ENCODE data around the gene RAD51B. TPM values are rescaled to one million over a fixed set of nuclear protein-coding genes. Genes with fewer than 3 reads are reported as not detected.

RAD51B gene
- total and polyA plus RNA-seq, 2 of the 13 experiments (the other 11 are each of a cell fraction or from before 2014, with no cell fraction given), result 7.0 to 9.5 TPM

GRCh38 chr14:68127166-68127565, 307.6 kb downstream of the RAD51B start:
- CTCF ChIA-PET (ENCODE audit: low intra/inter-chr PET ratio, low total read pairs), result no interaction called here
- Histone ChIP-seq H3K4me1 (ENCODE audit: insufficient read depth, low read length) (peaks cover 8% of the 10 kb centered on the region), H3K9me3 (ENCODE audit: low read length) (no peaks in the 10 kb centered on the region), H3K9ac (ENCODE audit: insufficient read depth, low read depth, low read length) (no peak overlapping the region), H3K36me3 (replicated peaks in 1 of 2; ENCODE audit: control insufficient read depth in 1 of 2, insufficient read depth in 2 of 2, low read length in 2 of 2) (no peaks in the 10 kb centered on the region), H3K4me3 (replicated peaks in 1 of 3; ENCODE audit: insufficient read depth in 1 of 3, low read depth in 2 of 3, low read length in 3 of 3) (no peak overlapping the region), H4K20me1 (ENCODE audit: insufficient read depth, low read length) (no peaks in the 10 kb centered on the region), H2AFZ (ENCODE audit: low read length) (no peak overlapping the region), H3K27me3 (ENCODE audit: control insufficient read depth in 1 of 2, insufficient read depth in 2 of 2, low read length in 2 of 2) (no peaks in the 10 kb centered on the region), H3K27ac (ENCODE audit: extremely low read length, insufficient read depth, low read length) (no peak overlapping the region), H3K79me2 (ENCODE audit: insufficient read depth, low read length) (no peaks in the 10 kb centered on the region), H3K4me2 (ENCODE audit: low read depth, low read length) (no peak overlapping the region)
- intact Hi-C loops (cut with micrococcal nuclease; ENCODE audit: unreplicated experiment), result no loop called here
- BruUV-seq (replicated peaks), result no TSS peak
- POLR2A ChIA-PET, result no interaction called here
- DNase-seq (ENCODE audit: low spot score) (no peak), FAIRE-seq (no peak), ATAC-seq (no peak)
- 62% methylated on average over 2 of the region's 2 CpGs for WGBS (ENCODE audit: low lambda C conversion rate)
- in situ Hi-C loops (cut with HindIII; ENCODE audit: extremely low pct_ligation_motif_present, low pct_unique_long_range_greater_than_20kb), result no loop called here
- TF ChIP-seq, protein P1, sequence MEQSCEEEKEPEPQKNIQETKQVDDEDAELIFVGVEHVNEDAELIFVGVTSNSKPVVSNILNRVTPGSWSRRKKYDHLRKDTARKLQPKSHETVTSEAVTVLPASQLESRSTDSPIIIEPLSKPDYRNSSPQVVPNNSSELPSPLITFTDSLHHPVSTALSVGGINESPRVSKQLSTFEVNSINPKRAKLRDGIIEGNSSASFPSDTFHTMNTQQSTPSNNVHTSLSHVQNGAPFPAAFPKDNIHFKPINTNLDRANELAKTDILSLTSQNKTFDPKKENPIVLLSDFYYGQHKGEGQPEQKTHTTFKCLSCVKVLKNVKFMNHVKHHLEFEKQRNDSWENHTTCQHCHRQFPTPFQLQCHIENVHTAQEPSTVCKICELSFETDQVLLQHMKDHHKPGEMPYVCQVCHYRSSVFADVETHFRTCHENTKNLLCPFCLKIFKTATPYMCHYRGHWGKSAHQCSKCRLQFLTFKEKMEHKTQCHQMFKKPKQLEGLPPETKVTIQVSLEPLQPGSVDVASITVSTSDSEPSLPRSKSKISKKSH (CRISPR knock-in tag; IDR thresholded peaks at IDR 0.05; ENCODE audit: borderline replicate concordance), result no peak
- TF ChIP-seq, protein P2, sequence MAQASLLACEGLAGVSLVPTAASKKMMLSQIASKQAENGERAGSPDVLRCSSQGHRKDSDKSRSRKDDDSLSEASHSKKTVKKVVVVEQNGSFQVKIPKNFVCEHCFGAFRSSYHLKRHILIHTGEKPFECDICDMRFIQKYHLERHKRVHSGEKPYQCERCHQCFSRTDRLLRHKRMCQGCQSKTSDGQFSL (CRISPR knock-in tag; IDR thresholded peaks at IDR 0.05), result no peak
- TF ChIP-seq KIAA2018 (CRISPR knock-in tag; IDR thresholded peaks at IDR 0.05; ENCODE audit: borderline replicate concordance), result no peak
- TF ChIP-seq ZNF564 (CRISPR knock-in tag; IDR thresholded peaks at IDR 0.05), result no peak
- no peak for TF ChIP-seq SMAD3 (CRISPR knock-in tag; IDR thresholded peaks at IDR 0.05)
- TF ChIP-seq ZNF816 (CRISPR knock-in tag; IDR thresholded peaks at IDR 0.05; ENCODE audit: borderline replicate concordance), result no peak
- TF ChIP-seq ELF1 (CRISPR knock-in tag; IDR thresholded peaks at IDR 0.05), result no peak
- no peak for TF ChIP-seq MEIS2 (CRISPR knock-in tag; IDR thresholded peaks at IDR 0.05)
- TF ChIP-seq, protein P3, sequence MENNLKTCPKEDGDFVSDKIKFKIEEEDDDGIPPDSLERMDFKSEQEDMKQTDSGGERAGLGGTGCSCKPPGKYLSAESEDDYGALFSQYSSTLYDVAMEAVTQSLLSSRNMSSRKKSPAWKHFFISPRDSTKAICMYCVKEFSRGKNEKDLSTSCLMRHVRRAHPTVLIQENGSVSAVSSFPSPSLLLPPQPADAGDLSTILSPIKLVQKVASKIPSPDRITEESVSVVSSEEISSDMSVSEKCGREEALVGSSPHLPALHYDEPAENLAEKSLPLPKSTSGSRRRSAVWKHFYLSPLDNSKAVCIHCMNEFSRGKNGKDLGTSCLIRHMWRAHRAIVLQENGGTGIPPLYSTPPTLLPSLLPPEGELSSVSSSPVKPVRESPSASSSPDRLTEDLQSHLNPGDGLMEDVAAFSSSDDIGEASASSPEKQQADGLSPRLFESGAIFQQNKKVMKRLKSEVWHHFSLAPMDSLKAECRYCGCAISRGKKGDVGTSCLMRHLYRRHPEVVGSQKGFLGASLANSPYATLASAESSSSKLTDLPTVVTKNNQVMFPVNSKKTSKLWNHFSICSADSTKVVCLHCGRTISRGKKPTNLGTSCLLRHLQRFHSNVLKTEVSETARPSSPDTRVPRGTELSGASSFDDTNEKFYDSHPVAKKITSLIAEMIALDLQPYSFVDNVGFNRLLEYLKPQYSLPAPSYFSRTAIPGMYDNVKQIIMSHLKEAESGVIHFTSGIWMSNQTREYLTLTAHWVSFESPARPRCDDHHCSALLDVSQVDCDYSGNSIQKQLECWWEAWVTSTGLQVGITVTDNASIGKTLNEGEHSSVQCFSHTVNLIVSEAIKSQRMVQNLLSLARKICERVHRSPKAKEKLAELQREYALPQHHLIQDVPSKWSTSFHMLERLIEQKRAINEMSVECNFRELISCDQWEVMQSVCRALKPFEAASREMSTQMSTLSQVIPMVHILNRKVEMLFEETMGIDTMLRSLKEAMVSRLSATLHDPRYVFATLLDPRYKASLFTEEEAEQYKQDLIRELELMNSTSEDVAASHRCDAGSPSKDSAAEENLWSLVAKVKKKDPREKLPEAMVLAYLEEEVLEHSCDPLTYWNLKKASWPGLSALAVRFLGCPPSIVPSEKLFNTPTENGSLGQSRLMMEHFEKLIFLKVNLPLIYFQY (CRISPR knock-in tag; IDR thresholded peaks at IDR 0.05; ENCODE audit: borderline replicate concordance), result no peak
- no peak for TF ChIP-seq HNRNPUL1 (IDR thresholded peaks at IDR 0.05; ENCODE audit: low read depth, low read length)
- TF ChIP-seq RAD21 (CRISPR knock-in tag; IDR thresholded peaks at IDR 0.05), result no peak
- no peak for TF ChIP-seq TBP (CRISPR knock-in tag; IDR thresholded peaks at IDR 0.05)

Data from HepG2 (cell line).